Stimulated activated CD4-positive, alpha-beta T cell treated with anti-CD3 and anti-CD28 coated beads, Interleukin-12 subunit alpha, Interleukin-12 subunit beta, amount 100 ng/mL, for 24 hours (primary cell): ENCODE data around the gene GJC3.
"Not testable (repeated sequence)": the region's sequence is repeated elsewhere in the genome, so short reads cannot be mapped to it uniquely, and the experiment has no call there.

Source experiments
- DNase-seq, 2 experiments: peaks; one replicate each; pipeline ENCODE4 v3.0.0-alpha.2; 2020; ENCODE audit warnings: low read depth in 2 of 2

The GJC3 gene

GRCh38 chr7:99928994-99929729, at the start of gene GJC3:
Gene GJC3, minus strand, starts transcription at chr7:99929620. Its CDS starts 0 bp downstream, at chr7:99929620.
- peak in 1 of 2 experiments; percentile 24 for DNase-seq

GRCh38 chr7:99976626-99977025, 47.2 kb upstream of the GJC3 start:
- no peak for DNase-seq

GRCh38 chr7:99975782-99976521, 46.5 kb upstream of the GJC3 start, which contains the start of gene AZGP1:
Gene AZGP1, minus strand, starts transcription at chr7:99976031. Its CDS starts 11 bp downstream, at chr7:99976020.
- DNase-seq: no peak

GRCh38 chr7:99974681-99975080, 45.3 kb upstream of the GJC3 start:
- DNase-seq: no peak

- not testable (repeated sequence) for DNase-seq
Measured at GRCh38 chr7:99973817-99974216, 44.4 kb upstream of the GJC3 start.

GRCh38 chr7:99971242-99971641, 41.8 kb upstream of the GJC3 start:
- DNase-seq: no peak

GRCh38 chr7:99969813-99970212, 40.4 kb upstream of the GJC3 start:
- DNase-seq: not testable (repeated sequence)

GRCh38 chr7:99969298-99969697, 39.9 kb upstream of the GJC3 start:
- DNase-seq: no peak

GRCh38 chr7:99958564-99959227, 29.3 kb upstream of the GJC3 start:
- DNase-seq: no peak

GRCh38 chr7:99955247-99955646, 25.8 kb upstream of the GJC3 start:
- DNase-seq: no peak

GRCh38 chr7:99954643-99955042, 25.2 kb upstream of the GJC3 start:
- not testable (repeated sequence) for DNase-seq

GRCh38 chr7:99953649-99954048, 24.2 kb upstream of the GJC3 start:
- no peak for DNase-seq

GRCh38 chr7:99952649-99953048, 23.2 kb upstream of the GJC3 start:
- not testable (repeated sequence) for DNase-seq

GRCh38 chr7:99950819-99951218, 21.4 kb upstream of the GJC3 start:
- not testable (repeated sequence) for DNase-seq

GRCh38 chr7:99949645-99950228, 20.3 kb upstream of the GJC3 start:
- no peak for DNase-seq

- no peak for DNase-seq
Measured at GRCh38 chr7:99947608-99948007, 18.2 kb upstream of the GJC3 start.

- no peak for DNase-seq
Measured at GRCh38 chr7:99944497-99945070, 15.2 kb upstream of the GJC3 start.

- no peak for DNase-seq
Measured at GRCh38 chr7:99943641-99944496, 14.4 kb upstream of the GJC3 start.

GRCh38 chr7:99938296-99938695, 8.9 kb upstream of the GJC3 start:
- no peak for DNase-seq

GRCh38 chr7:99935009-99935408, 5.6 kb upstream of the GJC3 start:
- not testable (repeated sequence) for DNase-seq

GRCh38 chr7:99930376-99930775, 956 bp upstream of the GJC3 start:
- no peak for DNase-seq
